SIG-M5 treated with dmso at 0.1 percent for 504 hours (cell line): Measurements from ENCODE around the gene RPTN.

Source experiments
- DNase-seq: peaks from one replicate; lab custom pipeline; 2025; ENCODE audit not compliant: unreplicated experiment; lab: John Stamatoyannopoulos, UW

RPTN gene

DNA sequence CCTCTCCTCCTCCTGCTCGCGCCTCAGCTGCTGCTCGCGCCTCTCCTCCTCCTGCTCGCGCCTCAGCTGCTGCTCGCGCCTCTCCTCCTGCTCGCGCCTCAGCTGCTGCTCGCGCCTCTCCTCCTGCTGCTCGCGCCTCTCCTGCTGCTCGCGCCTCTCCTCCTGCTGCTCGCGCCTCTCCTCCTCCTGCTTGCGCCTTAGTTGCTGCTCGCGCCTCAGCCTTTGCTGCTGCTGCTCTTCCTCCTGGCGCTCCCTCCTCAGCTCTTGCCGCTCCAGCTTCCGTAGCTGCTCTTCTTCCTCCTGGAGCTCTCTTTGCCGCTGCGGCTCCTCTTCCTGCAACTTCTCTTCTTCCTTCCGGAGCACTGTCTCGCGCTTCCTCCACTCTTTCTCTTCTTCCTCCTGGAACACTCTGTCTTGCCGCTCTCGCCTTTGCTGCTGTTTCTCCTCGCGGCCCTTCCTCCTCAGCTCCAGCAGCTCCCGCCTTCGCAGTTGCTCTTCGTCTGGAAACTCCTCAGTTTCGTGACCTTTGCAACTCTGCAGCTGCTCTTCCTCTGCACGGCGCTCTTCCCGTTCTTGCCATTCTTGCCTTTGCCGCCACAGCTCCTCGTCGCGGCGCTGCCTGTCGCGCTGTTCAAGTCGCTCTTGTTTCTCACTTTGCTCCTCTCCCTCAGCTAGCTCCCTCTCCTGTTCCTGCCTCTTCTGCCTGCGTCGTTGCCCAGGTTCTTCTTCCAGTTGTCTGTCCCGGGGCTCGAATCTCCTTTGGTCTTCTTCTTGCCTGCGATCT, 46.7 kb downstream of the RPTN start:
- DNase-seq: peak; percentile 19

- peak; percentile 73 for DNase-seq
Observed at GRCh38 chr1:152111515-152111968, 47.5 kb downstream of the RPTN start.

DNA sequence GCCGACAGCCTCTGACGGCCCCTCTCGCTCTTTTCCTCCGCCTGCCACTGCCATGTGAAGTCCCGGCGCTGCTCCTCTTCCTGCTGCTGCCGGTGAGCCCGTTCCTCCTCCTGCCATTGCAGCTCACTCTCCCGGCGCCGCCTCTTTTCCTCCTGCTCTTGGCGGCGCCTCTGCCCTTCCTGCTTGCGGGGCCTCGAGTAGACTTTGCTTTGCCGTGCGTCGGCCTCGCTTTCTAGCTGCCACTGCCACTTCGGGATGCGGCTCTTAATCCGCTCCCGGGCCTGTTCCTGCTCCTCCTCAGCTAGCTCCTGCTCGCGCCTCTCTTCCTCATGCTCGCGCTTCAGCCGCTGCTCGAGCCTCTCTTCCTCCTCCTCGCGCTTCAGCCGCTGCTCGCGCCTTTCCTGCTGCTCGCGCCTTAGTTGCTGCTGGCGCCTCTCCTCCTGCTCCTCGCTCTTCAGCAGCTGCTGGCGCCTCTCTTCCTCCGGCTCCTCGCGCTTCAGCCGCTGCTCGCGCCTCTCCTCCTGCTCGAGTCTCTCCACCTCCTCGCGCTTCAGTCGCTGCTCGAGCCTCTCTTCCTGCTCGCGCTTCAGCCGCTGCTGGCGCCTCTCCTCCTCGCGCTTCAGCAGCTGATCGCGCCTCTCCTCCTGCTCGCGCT, 48.0 kb downstream of the RPTN start:
- DNase-seq: peak; percentile 89

GRCh38 chr1:152110365-152110859, 48.6 kb downstream of the RPTN start:
- DNase-seq: peak; percentile 87

- DNase-seq: no peak
Observed at GRCh38 chr1:152109998-152110294, 49.1 kb downstream of the RPTN start.

DNA sequence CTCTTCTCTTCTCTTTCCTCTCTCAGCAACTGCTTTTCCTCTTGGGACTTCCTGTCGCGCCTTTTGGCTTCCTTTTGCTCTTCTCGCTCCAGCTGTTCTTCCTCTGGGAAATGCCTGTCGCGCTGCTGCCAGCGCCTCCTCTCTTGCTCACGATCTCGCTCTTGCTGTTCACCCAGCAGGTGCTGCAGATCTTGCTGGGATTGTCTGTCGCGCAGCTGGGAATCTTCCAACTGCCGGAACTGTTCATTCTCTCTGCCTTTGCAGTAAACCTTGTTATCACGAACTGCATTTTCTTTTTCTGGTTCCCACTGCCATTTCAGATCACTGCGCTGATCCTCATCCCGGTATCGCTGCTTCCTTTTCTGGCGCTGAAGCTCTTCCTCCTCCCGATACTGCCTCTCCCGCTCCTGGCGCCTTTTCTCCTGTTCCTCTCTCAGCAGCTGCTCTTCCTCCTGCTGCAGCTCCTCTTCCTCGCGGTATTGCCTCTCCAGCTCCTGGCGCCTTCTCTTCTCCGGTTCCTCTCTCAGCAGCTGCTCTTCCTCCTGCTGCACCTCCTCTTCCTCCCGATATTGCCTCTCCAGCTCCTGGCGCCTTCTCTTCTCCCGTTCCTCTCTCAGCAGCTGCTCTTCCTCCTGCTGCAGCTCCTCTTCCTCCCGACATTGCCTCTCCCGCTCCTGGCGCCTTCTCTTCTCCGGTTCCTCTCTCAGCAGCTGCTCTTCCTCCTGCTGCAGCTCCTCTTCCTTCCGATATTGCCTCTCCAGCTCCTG, 49.6 kb downstream of the RPTN start:
- DNase-seq: peak; percentile 26

- DNase-seq: no peak
Observed at GRCh38 chr1:152108882-152109222, 50.2 kb downstream of the RPTN start.

DNA sequence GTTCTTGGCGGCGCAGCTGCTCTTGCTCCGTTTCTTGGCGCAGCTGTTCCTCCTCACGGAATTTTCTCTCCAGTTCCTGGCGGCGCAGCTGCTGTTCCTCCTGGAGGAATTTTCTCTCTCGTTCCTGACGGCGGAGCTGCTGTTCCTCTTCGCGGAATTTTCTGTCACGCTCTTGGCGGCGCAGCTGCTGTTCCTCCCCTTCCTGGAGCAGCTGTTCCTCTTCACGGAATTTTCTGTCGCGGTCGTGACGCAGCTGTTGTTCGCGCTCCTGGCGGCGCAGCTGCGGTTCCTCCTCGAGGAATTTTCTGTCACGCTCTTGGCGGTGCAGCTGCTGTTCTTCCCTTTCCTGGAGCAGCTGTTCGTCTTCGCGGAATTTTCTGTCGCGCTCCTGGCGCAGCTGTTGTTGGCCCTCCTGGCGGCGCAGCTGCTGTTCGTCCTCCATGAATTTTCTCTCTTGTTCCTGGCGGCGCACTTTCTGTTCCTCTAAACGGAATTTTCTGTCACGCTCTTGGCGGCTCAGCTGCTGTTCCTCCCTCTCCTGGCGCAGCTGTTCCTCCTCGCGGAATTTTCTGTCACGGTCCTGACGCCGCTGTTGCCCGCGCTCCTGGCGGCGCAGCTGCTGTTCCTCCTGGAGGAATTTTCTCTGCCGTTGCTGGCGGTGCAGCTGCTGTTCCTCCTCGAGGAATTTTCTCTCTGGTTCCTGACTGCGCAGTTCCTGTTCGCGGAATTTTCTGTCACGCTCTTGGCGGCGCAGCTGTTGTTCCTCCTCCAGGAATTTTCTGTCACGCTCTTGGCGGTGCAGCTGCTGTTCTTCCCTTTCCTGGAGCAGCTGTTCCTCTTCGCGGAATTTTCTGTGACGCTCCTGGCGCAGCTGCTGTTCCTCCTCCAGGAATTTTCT, 50.8 kb downstream of the RPTN start:
- DNase-seq: no peak

- DNase-seq: no peak
Observed at GRCh38 chr1:152107031-152107983, 51.7 kb downstream of the RPTN start.

- DNase-seq: no peak
Observed at GRCh38 chr1:152104854-152105253, 54.2 kb downstream of the RPTN start.
